HG03520 (cell line): ENCODE measurements around the gene CYP2J2.
A peak's percentile ranks its signal among the peaks of the same experiment; 100 is the strongest.
"Not testable (repeated sequence)": the region's sequence is repeated elsewhere in the genome, so short reads cannot be mapped to it uniquely, and the experiment has no call there.

Experiments used
- ATAC-seq: cut with Tn5 transposase; IDR thresholded peaks from one replicate; pipeline ENCODE4 v1.9.1; 2021; ENCODE audit warnings: mild to moderate bottlenecking, moderate library complexity; ENCODE audit not compliant: unreplicated experiment

CYP2J2 gene, protein sequence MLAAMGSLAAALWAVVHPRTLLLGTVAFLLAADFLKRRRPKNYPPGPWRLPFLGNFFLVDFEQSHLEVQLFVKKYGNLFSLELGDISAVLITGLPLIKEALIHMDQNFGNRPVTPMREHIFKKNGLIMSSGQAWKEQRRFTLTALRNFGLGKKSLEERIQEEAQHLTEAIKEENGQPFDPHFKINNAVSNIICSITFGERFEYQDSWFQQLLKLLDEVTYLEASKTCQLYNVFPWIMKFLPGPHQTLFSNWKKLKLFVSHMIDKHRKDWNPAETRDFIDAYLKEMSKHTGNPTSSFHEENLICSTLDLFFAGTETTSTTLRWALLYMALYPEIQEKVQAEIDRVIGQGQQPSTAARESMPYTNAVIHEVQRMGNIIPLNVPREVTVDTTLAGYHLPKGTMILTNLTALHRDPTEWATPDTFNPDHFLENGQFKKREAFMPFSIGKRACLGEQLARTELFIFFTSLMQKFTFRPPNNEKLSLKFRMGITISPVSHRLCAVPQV

DNA sequence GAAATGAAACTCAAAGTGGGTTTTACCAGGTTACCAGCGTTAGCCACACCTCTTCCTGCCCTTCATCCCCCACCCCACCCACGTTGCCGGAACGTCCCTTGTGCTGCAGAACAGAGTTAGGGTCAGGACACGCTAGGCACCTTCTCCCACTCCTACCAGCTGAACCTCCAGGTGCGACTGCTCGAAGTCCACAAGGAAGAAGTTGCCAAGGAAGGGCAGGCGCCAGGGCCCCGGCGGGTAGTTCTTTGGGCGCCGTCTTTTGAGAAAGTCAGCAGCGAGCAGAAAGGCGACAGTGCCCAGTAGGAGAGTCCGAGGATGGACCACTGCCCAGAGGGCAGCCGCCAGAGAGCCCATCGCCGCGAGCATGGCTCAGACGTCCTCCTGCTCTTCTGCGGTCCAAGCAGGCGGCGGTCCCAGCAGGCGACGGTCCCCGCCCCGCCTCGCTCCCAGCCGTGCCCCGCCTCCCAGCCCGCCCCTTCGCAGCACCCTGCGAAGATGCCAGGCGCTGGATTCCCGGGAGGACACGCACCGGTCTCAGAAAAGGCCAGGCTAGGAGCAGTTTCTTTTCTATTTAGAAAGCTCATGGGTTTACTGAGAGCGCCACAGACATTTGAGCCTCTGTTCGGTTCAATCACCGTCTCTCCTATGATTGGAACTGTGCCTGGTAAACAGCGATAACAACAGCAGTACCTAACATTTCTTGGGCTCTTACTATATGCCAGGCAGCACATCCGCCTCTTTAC lies at the start of gene CYP2J2:
TSS of gene CYP2J2 (minus strand) at position 393 of the 743 bp plus-strand sequence. CDS start at position 366, 27 bp downstream.
- no peak for ATAC-seq

DNA sequence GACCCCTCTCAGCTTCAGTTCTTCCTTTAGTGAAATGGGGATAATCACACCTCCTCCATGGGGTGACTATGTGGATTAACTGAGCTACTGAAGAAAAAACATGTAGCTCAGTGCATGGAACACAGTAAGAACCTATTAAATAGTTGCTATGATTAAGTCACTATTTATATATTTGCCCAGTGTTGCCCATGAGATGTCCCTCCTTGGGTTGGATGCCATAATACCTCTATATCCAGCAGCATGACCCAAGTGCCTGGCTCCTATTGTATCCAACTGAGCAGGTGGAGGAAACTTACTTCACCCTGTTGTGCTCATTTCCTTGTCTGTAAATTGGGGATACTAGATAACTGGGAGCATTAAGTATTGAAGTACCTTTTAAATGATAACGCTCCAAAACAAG lies 47.1 kb upstream of the CYP2J2 start:
- ATAC-seq = no peak

DNA sequence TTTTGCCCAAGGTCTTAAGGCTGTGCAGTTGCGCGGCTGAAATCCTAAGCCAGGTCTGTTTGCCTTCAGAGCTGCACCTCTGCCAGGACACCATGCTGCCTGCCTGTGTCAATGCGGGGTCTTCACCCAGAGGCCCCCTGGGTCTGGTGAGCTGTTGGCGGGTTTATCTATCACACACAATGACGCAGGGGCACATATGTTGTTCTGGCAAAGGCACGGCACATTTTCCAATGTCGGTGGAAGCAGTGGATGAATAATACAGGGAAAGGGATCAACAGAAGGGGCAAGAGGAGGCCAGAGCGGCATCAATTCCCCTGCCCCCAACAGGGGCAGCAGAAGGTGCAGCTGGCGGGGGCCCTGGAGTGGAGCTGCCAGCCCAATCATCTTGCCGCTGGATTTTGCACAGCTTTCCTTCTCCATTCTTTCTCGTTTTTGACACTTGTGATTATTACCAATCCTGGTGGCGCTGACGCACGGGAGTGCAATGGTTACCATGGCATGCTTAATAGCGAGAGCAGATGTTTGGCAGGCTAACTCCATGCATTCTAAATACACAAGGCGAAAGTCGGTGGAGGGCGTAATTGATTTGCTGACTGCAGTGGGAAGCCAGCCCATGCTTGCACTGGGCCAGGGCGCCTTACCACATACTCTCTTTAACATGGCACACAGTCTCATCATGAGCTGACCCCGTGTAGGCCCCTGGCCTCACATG lies 45.8 kb upstream of the CYP2J2 start:
- ATAC-seq = no peak

DNA sequence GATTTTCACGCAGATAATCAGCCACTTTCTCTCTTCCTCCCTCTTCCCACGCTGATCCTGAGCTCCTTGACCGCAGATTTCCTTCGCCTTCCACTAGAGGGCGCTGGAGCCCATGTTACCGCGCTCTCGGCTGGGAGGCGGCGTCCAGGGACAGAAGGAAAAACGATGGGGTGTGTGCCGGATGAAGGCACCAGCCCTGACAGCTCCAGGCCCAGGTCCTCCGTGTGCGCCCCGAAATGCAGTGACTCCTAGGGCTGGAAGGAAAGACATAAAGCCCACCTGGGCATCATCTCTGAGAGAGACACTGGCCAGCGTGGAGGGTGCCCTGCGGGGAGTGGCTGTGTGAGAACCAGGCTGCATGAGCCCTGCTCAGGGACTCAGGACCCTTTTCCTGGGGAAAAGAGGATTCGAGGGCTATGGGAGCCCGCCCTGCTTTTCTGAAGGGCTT lies 44.9 kb upstream of the CYP2J2 start:
- ATAC-seq = no peak

DNA sequence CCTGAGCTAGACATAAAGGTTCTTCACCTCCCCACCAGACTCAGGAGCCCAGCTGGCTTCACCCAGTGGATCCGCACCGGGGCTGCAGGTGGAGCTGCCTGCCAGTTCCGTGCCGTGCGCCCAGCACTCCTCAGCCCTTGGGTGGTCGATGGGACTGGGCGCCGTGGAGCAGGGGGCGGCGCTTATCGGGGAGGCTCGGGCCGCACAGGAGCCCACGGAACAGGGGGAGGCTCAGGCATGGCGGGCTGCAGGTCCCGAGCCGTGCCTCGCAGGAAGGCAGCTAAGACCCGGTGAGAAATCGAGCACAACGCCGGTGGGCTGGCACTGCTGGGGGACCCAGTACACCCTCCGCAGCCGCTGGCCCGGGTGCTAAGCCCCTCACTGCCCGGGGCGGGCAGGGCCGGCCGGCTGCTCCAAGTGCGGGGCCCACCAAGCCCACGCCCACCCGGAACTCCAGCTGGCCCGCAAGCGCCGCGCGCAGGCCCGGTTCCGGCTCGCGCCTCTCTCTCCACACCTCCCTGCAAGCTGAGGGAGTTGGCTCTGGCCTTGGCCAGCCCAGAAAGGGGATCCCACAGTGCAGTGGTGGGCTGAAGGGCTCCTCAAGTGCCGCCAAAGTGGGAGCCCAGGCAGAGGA lies 43.1 kb upstream of the CYP2J2 start:
- ATAC-seq = not testable (repeated sequence)

DNA sequence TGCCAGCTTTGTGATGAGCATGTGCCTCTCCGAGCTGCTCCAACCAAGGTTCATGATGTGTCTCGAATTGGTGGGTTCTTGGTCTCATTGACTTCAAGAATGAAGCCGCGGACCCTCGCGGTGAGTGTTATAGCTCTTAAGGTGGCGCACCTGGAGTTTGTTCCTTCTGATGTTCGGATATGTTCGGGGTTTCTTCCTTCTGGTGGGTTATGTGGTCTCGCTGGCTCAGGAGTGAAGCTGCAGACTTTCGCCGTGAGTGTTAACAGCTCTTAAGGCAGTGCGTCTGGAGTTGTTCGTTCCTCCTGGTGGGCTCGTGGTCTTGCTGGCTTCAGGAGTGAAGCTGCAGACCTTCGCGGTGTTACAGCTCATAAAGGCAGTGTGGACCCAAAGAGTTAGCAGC lies 42.2 kb upstream of the CYP2J2 start:
- ATAC-seq = not testable (repeated sequence)

DNA sequence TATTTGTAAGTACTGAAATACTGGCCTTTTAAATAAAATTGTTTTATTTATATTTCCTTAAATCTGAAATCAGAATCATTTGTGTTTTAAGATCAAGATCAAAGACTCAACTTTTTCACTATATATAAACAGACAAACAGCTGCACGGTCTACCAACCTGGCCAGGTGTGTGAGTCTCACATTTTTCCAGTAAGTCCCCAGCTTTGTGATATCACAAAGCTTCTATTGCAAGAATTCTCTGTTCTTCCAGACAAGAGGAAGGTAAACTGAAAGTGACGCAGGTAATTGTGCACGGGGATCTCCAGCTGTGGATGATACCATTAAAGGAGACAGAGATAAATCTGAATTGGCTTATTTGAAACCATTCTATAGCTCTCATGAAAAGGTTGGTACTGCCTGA lies 41.2 kb upstream of the CYP2J2 start:
- no peak for ATAC-seq

DNA sequence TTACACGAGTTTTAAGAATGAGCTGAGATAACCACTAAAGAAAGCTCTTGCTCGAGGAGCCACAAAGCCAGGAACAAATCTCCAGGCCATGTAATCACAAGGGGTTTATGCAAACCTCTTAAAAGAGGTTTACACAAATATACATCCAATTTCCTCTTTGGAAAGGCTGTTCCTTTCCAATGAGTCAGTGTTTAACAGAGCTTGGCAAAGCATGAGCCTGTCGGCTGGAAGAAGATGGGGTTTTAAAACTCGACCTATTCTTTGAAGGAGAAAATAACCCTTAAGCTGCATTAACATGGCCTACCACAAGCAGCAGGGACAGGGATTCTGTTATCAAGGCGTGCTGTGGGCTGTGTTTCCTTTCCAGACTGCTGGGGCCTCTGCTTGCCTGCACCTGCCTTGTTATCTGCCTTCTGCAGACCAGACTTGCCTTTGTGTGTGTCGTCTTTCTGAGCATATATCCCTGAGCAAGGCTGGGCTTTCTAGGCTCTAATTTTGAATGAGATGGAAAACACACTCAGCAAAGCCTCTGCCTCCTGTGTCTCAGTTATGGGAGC lies 40.6 kb upstream of the CYP2J2 start:
- ATAC-seq = no peak

DNA sequence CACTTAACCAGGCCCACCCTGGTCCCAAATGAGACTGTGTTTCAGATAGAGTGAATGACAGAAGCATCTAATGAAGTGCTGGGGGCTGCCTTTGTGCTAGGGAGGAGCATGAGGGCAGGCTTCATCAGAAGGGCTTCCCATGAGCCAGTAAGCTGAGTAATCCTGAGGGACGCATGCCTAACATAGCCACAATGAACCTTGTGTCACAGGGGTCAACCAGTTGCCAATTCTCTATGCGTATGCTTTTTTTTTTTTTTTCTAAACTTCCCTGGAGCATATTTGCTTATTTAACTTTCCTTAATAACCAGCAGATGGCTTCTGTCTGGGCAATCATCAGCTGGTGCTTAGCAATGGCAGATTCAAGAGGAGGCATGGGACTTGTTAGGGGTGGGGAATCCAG lies 25.5 kb upstream of the CYP2J2 start:
- no peak for ATAC-seq

DNA sequence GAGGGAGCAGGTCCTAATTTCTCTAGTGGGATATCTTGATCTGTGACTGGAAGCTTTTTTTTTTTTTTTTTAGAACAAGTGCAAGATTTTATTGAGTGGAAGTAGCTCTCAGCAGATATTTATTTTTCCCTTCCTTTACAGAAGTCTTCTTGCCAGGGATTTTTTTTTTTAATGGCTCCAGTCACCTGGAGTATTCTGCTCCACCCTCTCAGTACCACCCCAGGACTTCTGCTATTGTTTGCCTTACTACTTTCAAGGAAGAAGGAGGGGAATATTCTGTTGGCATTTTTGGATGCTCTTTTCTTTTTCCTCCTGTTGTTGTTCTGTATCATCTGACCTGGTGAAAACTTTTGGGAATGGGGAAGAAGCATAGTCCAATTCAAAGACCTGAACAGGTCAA lies 23.1 kb upstream of the CYP2J2 start:
- ATAC-seq = no peak

DNA sequence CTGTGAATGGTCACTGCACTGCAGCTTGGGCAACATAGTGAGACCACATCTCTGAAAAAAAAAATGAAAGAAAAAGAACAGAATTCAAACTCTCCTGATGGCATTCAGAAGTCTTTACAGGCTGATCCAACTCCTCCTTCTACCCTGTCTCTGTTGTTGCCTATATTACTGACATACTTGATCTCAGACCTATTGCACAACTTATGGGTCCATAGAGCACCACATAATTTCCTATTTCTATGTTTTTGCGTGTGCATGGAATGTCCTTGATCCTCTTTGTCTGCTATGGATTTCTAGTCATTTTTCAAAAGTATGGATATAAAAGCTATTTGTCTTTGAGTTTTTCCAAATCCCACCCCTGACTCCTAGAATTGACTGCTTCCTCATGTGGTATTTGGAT lies 22.4 kb upstream of the CYP2J2 start:
- ATAC-seq = no peak

DNA sequence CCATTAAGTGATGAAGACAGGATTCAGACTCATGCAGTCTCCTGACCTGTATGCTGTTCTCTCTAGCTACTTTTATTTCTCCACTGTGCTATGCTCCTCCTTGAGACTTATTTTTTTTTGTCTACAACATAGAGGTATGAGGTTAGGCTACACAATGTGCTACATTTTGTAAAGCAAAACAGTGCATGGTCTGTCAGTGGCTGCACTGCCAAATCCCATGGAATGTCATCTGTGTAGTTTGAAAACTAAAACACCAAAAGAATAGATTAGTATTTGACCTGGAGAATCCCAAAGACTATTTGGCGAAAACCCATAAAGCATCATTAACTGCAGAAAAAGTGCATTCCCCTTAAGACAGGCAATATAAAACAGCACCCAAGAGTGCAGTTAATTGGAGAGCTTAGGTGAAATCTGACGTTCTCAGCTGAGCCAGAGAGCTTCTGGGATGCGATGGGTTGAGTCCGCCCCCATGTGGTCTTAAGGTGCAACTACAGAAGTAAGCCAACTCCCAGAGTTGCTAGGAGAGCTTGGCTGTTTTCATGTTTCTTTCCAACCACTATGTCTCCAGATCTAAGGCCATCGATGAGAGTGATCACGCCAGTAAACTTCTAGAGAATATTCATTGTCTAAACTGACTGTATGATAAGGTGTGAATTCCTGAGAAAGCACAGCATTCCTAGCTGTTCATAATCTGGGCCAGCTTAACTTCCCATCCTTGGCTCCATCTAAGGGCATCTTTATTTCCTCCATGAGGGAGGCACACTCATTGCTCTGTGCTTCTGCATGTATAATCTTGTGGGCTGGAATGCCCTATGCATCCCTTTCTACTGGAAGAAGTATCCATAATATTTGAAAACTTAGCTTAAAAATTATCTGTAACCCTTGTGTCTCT lies 20.7 kb upstream of the CYP2J2 start:
- ATAC-seq = peak; percentile 90

DNA sequence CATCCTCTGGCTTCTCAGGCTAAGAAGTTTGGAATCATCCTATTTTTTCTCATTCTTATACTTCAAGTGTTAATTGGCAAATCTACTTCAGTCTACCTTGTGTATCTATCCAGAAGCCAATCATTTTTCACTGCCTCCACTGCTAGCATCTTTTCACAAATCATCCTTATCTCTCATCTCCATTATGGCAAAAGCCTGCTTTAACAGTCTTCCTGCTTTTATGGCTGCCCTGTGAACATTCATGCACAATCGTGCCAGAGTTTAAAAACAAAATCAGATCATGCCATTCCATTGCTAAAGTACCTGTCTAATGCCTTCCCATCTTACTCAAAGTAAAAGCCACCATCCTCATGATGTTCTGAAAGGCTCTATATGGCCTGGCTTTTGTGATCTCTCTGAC lies 19.2 kb upstream of the CYP2J2 start:
- ATAC-seq = no peak

DNA sequence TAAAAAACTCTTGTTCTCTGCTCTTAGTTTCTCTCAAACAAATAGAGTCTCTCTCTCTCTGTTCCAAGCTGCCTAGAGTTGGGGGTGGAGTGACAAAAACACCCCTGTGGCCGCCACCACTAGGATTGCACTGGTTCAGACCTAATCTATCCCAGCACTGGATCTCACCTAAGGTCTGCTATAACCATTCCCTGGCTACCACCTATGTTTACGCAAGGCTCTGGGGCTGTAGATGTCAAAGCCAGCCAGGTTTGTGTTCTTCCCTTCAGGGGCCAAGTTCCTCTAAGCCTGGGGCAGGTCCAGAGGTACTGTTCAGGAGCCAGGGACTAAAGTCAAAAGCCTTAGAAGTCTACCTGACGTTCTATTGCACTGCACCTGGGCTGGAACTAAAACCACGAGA lies 12.8 kb upstream of the CYP2J2 start:
- no peak for ATAC-seq

DNA sequence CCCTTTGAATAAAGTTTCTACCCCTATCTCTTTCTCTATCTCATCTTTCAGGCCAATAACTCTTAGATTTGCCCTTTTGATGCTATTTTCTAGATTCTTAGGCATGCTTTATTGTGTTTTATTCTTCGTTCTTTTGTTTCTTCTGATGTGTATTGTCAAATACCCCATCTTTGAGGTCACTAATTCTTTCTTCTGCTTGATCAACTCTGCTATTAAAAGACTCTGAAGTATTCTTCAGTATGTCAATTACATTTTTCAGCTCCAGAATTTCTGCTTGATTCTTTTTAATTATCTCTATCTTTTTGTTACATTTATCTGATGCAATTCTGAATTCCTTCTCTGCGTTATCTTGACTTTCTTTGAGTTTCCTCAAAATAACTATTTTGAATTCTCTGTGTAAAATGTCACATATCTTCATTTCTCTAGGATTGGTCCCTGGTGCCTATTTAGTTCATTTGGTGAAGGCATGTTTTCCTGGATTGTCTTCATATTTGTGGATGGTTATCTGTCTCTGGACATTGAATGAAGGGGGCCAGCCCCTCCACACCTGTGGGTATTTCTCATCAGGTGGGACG lies 11.2 kb upstream of the CYP2J2 start:
- ATAC-seq = no peak

DNA sequence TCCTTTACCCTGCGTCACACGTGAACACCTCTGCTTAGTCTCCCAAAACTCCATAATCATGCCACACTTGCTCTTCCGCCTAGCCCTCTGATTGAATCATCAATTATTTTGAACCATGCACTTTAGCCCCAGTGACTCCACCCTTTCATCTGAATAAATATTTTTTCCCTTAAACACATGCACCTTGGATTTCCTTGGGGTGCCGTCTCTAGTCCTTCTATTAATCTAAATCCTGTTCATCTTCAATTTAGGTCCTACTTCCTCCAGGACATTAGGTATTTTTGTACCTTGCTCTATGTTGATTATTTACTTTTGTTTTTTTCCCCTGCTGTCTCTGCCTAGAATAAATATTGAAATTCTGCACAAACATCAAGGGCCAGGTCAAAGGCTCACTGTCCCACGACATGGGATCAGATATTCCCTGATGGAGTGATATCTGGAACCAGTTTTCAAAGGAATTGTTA lies 9.8 kb upstream of the CYP2J2 start:
- ATAC-seq = no peak

DNA sequence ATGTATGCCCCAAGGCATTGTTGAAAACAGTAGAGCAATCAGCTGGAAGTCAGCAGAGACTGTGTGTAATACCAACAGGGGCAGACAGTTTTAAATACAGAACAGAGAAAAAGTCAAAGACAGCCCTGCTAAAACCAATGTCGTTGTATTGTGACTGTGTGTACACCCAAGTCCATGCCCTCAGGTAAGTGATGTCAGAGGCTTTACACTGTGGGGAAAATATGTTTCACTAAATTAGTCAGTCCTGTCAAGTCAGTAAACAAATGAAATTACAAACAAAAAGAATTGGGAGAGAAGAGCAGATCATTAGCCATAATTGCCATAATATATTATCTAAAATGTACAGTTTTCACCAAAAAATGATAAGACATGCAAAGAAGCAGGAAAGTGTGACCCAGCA lies 2.4 kb upstream of the CYP2J2 start:
- ATAC-seq = no peak

DNA sequence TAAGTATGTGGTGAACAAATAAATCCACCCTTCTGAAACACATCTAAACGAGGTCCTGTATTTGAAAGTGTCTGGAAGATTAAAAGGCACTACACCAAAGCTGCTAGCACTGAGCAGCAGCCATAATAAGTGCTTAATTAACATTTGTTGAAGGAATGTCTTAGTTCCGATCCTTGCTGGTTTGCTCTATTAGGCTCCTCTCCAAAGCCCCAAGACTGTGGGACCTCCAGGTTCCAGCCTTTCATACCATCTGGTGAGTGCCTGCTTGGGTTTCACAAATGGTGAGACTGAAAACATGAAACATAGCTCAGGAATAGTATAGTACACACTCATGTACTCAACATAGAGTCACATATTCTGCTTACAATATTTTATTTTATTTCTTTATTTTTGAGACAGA lies 640 bp upstream of the CYP2J2 start:
- ATAC-seq = no peak

DNA sequence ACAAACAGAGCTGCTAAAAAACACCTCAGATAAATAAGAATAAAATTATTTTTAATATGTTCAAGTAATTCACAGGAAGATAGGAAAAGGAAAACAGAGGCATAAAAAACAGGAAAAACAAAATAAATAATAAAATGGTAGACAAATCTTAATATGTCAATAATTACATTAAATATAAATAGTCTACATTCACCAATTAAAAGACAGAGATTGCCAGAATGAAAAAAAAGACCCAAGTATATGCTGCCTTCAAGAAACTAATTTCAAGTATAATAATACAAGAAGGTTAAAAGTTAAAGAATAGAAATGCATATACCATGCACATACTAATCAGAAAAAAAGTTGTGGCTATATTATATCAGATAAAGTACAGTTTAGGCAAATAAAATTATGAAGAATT lies 1.9 kb downstream of the CYP2J2 start:
- ATAC-seq = no peak
